Heart right ventricle (tissue), 16 donors: ENCODE measurements around the gene UQCC2. TPM values are rescaled to one million over a fixed set of nuclear protein-coding genes. Genes with fewer than 3 reads are reported as not detected.

Experiments used
- ATAC-seq, 8 donors: fragments of 200-7000 bp; cut with Tn5 transposase; one replicate each; pipeline ENCODE4 v1.9.1; 2020; ENCODE audit warnings: mild to moderate bottlenecking in 8 of 8, moderate library complexity in 8 of 8, moderate number of reproducible peaks in 1 of 8
- DNase-seq, 2 donors: peaks; one replicate each; pipeline ENCODE4 v3.0.0-alpha.2; 2020
- H3K27ac ChIP-seq, 10 donors: fragments of 200-600 bp; sonication (generic) in 2 of 10; one replicate each; pipeline versions ENCODE4 v1.5.0 to v1.8.0; 2020 to 2022; ENCODE audit warnings: mild to moderate bottlenecking in 3 of 10
- H3K27me3 ChIP-seq, 7 donors: fragments of 200-600 bp; one replicate each; pipeline ENCODE4 v1.8.0; 2021 to 2022; ENCODE audit warnings: mild to moderate bottlenecking in 2 of 7
- H3K36me3 ChIP-seq, 9 donors: fragments of 200-600 bp; sonication (generic) in 1 of 9; one replicate each; pipeline versions ENCODE4 v1.5.0 to v1.8.0; 2020 to 2022; ENCODE audit warnings: mild to moderate bottlenecking in 2 of 9
- H3K4me1 ChIP-seq, 9 donors: fragments of 200-600 bp; sonication (generic) in 1 of 9; one replicate each; pipeline versions ENCODE4 v1.5.0 to v1.8.0; 2020 to 2022; ENCODE audit warnings: mild to moderate bottlenecking in 4 of 9
- H3K4me3 ChIP-seq, 10 donors: fragments of 200-600 bp; sonication (generic) in 2 of 10; one replicate each; pipeline versions ENCODE4 v1.5.0 to v1.8.0; 2020 to 2022; ENCODE audit warnings: mild to moderate bottlenecking in 7 of 10, moderate library complexity in 2 of 10
- H3K9me3 ChIP-seq, 11 donors: fragments of 200-600 bp in 10 of 11; sonication (generic) in 2 of 11; one replicate each; pipeline versions ENCODE4 v1.5.0 to v1.8.0; 2013 to 2022; ENCODE audit warnings: mild to moderate bottlenecking in 2 of 11, control low read depth in 1 of 11, moderate library complexity in 1 of 11
- CTCF ChIP-seq, 9 donors: fragments of 200-600 bp; sonication (generic) in 2 of 9; IDR thresholded peaks; one replicate each; pipeline versions ENCODE4 v1.5.0 to v1.8.0; 2021 to 2022; ENCODE audit warnings: antibody characterized with exemption in 9 of 9, mild to moderate bottlenecking in 5 of 9, moderate library complexity in 1 of 9
- WGBS, 2 donors: extraction: QIAGEN DNeasy Blood & Tissue Kit; methylation state at CpG; one replicate each; pipeline ENCODE4 v1.1.7; 2013; ENCODE audit warnings: inconsistent platforms in 1 of 2; 5-methylcytosine and 5-hydroxymethylcytosine counted together
- intact Hi-C, 10 donors: fragments of 100-400 bp; cut with DNase I; formaldehyde crosslinking; loops; one replicate each; pipeline versions ENCODE4 v1.11.1 to v1.14.2; 2022
- polyA plus RNA-seq, 2 donors: library from polyadenylated mRNA; stranded (reverse); fragments of 200-250 nt; gene quantifications; one replicate each; pipeline ENCODE4 v1.2.3, GENCODE V29; 2013
- total RNA-seq, 10 donors: library from RNA; stranded (reverse); fragmentation: NEBNext Ultra II Directional in 3 of 10; extraction: Animal tissue kit (Norgen Biotek cat#: 25700) in 3 of 10; gene quantifications; one replicate each; pipeline versions ENCODE4 v1.2.1 to v1.2.4, GENCODE V29; 2021 to 2023
- donor health status: Arrhythmogenic right ventricular cardiomyopathy.
- donor health status: ischemic (EF 13 %, LVEDD 7.1; RV severe dilation, severe dysfunction).
- donor health status: healthy with polysubstance abuse.
- donor health status: DM: no; HTN: yes; CAD: no.
- donor health status: DM: no; HTN: no; CAD: no.
- donor health status: ischemic (EF 25% LVEDD 6.9; RV normal size, moderate dysfunction).
- donor health status: ischemic (EF 25% LVEDD 5.7; RV mildly dilated, moderate dysfunction).
- donor health status: healthy.
- donor health status: DM: yes; HTN: yes; CAD: no.
- donor health status: Ischemic cardiomyopathy.
- donor health status: ischemic (EF 35%, LVEDD 5.7; RV mildly dilated, moderate dysfunction).
- donor health status: nonischemic (EF 11% LVEDD 7.7; RV severe dilation, severe dysfunction).
- donor health status: DM: yes; HTN: yes; CAD: no.
- donor health status: PGD.
- donor health status: ischemic (EF 29% LVEDD 5.4; RV normal size, mild dysfunction).
- donor health status: nonischemic (EF 23%, LVEDD 6.1; RV moderate dilation, normal function).

The UQCC2 gene
- total and polyA plus RNA-seq, 12 donors = 200 to 598 (median 245) TPM

DNA sequence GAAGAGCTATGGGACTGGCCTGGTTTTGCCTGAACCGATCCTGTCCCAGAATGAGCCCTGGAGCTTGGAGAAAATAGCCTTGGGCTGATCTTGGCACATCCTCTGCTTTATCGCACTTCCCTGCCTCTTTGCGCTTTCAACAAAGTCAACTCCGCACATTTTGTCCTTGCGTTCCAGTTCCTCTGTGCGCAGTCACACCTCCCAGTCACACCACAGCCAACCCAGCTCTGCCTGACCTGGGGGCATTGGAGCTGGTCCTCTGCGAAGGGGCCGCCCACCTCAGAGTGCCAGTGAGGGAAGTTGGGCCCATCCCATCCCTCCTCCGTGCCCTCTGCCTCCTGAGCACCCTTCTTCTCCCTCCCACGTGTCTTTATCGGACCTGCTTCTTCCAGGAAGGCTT is 16.9 kb upstream of the UQCC2 start:
- intact Hi-C loops = no loop called here
- WGBS, 2 donors = 51 to 66% methylated on average over 11 of the region's 11 CpGs
- Histone ChIP-seq H3K4me1 (peaks cover 9 to 78% (median 58%) of the 10 kb centered on the region in 9 donors), H3K36me3 (peaks cover 0 to 22% (median 0%) of the 10 kb centered on the region in 9 donors), H3K4me3 (no peak overlapping the region), H3K27ac (peak overlapping the region in 9 of 10 donors; percentile 69 to 94 (median 78)), H3K27me3 (no peaks in the 10 kb centered on the region), H3K9me3 (no peaks in the 10 kb centered on the region)
- no peak for TF ChIP-seq CTCF (IDR thresholded peaks at IDR 0.05)
- DNase-seq (peak; percentile 50 to 60), ATAC-seq (peak; percentile 52 to 80 (median 71))

DNA sequence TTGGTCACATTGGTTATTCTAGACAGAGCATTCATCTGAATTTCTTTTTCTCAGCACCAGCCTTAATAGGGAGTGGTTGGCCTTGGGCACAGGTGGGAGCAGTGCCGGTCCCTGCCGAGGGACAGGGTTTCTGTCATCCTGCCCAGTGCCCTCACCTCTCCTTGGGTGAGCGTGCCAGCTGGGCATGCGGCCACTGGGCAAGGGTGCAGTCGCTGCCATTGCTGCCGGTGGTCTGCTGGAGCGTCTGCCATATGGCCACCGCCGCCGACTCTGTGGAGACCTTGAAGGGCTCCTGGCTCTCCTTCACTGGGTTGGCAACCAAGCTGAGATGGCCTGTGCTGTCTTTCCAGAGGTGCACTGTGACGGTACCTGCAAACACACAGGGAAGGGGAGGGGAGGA is 16.4 kb upstream of the UQCC2 start:
- Histone ChIP-seq H3K27me3 (peaks cover 0 to 2% (median 0%) of the 10 kb centered on the region in 7 donors), H3K27ac (peak overlapping the region in 9 of 10 donors; percentile 69 to 94 (median 78)), H3K36me3 (peaks cover 0 to 17% (median 0%) of the 10 kb centered on the region in 9 donors), H3K9me3 (no peaks in the 10 kb centered on the region), H3K4me3 (no peak overlapping the region), H3K4me1 (peaks cover 9 to 74% (median 55%) of the 10 kb centered on the region in 9 donors)
- no peak for TF ChIP-seq CTCF (IDR thresholded peaks at IDR 0.05)
- ATAC-seq (peak; percentile 48 to 88 (median 72)), DNase-seq (peak; percentile 65 to 76)
- intact Hi-C loops = no loop called here
- 50 to 64% methylated on average over 11 of the region's 11 CpGs for WGBS, 2 donors

- H3K4me3 ChIP-seq = no peak overlapping the region
- H3K4me1 ChIP-seq = peaks cover 9 to 73% (median 49%) of the 10 kb centered on the region in 9 donors
- 28 to 46% methylated on average over 7 of the region's 7 CpGs for WGBS, 2 donors
- peaks cover 0 to 6% (median 0%) of the 10 kb centered on the region in 7 donors for H3K27me3 ChIP-seq
- intact Hi-C loops = no loop called here
- peaks cover 0 to 14% (median 0%) of the 10 kb centered on the region in 9 donors for H3K36me3 ChIP-seq
- no peaks in the 10 kb centered on the region for H3K9me3 ChIP-seq
- DNase-seq (no peak), ATAC-seq (peak in 1 of 8 donors; percentile 9)
- no peak for TF ChIP-seq CTCF (IDR thresholded peaks at IDR 0.05)
- peak overlapping the region in 9 of 10 donors; percentile 69 to 94 (median 78) for H3K27ac ChIP-seq
These were observed 15.6 kb upstream of the UQCC2 start for GRCh38 chr6:33727126-33727525.

DNA sequence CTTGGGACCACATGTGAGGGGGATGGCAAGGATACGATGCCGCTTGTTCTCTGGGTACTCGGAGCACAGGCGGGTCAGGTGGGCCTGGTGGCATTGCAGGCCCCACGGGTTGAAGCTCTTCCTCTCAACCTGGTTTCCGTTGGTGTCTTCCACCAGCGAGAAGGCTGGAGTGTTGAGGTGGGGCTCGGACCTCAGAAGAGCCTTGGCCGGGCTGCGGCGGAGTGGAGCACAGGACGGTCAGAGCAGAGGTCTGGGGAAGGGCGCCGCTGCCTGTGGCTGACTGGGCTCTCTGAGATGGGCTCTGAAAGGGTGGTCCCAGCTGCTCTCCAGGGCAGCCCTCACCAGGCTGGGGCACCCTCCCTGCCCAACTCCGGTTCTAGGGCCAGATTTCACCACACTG is 15.2 kb upstream of the UQCC2 start:
- peaks cover 9 to 73% (median 48%) of the 10 kb centered on the region in 9 donors for H3K4me1 ChIP-seq

More for the DNA sequence above, 15.2 kb upstream of the UQCC2 start:
- no peak overlapping the region for H3K4me3 ChIP-seq
- 89 to 94% methylated on average over 15 of the region's 15 CpGs for WGBS, 2 donors
- TF ChIP-seq CTCF (IDR thresholded peaks at IDR 0.05) = no peak
- intact Hi-C loops = no loop called here
- ATAC-seq (no peak), DNase-seq (no peak)
- no peaks in the 10 kb centered on the region for H3K9me3 ChIP-seq
- peaks cover 0 to 6% (median 0%) of the 10 kb centered on the region in 7 donors for H3K27me3 ChIP-seq
- peaks cover 0 to 14% (median 0%) of the 10 kb centered on the region in 9 donors for H3K36me3 ChIP-seq
- H3K27ac ChIP-seq = peak overlapping the region in 9 of 10 donors; percentile 69 to 94 (median 78)
